Esophagus muscularis mucosa (tissue), 4 donors: ENCODE results near the gene SNCA. TPM values are rescaled to one million over a fixed set of nuclear protein-coding genes. Genes with fewer than 3 reads are reported as not detected.

Source experiments
- DNase-seq: peaks from one replicate; pipeline ENCODE4 v3.0.0-alpha.2; 2017; ENCODE audit errors: extremely low spot score
- H3K27ac ChIP-seq, 4 donors: fragments of 200-600 bp; sonication (generic); replicated peaks in 1 of 4; 1 replicate in 3 of 4; 2 replicates in 1 of 4; pipeline ENCODE4 v1.5.1; 2016 to 2019; ENCODE audit warnings: mild to moderate bottlenecking in 1 of 4
- H3K27me3 ChIP-seq, 4 donors: fragments of 200-600 bp; sonication (generic); one replicate each; pipeline versions ENCODE4 v1.5.1 to v1.6.0; 2016 to 2019
- H3K36me3 ChIP-seq, 4 donors: fragments of 200-600 bp; sonication (generic); one replicate each; pipeline ENCODE4 v1.5.1; 2016 to 2019
- H3K4me1 ChIP-seq, 4 donors: fragments of 200-600 bp; sonication (generic); one replicate each; pipeline ENCODE4 v1.5.1; 2016 to 2019
- H3K4me3 ChIP-seq, 4 donors: fragments of 200-600 bp; sonication (generic); 1 replicate in 2 of 4; 2 replicates in 2 of 4; pipeline ENCODE4 v1.5.1; 2016 to 2019; ENCODE audit warnings: mild to moderate bottlenecking in 4 of 4, moderate library complexity in 1 of 4
- H3K9me3 ChIP-seq, 4 donors: fragments of 200-600 bp; sonication (generic); 1 replicate in 3 of 4; 2 replicates in 1 of 4; pipeline ENCODE4 v1.5.1; 2016 to 2019
- CTCF ChIP-seq, 3 experiments: fragments of 200-600 bp in 2 of 3; fragments of 450-650 bp in 1 of 3; sonication (generic) in 2 of 3; IDR thresholded peaks; one replicate each; pipeline ENCODE4 v1.5.1; 2017 to 2019; ENCODE audit warnings: antibody characterized with exemption in 3 of 3, mild to moderate bottlenecking in 2 of 3, moderate library complexity in 1 of 3
- EP300 ChIP-seq: sonication (generic); formaldehyde crosslinking; IDR thresholded peaks from one replicate; pipeline ENCODE4 v1.6.1; 2017; ENCODE audit warnings: antibody characterized with exemption
- POLR2A ChIP-seq: fragments of 450-650 bp; IDR thresholded peaks from one replicate; pipeline ENCODE4 v1.6.1; 2017; ENCODE audit warnings: antibody characterized with exemption, moderate library complexity, mild to moderate bottlenecking, low read depth
- POLR2AphosphoS5 ChIP-seq, 2 donors: sonication (generic); formaldehyde crosslinking; IDR thresholded peaks; one replicate each; pipeline ENCODE4 v1.6.1; 2017; ENCODE audit warnings: antibody characterized with exemption in 2 of 2
- WGBS: methylation state at CpG from one replicate; pipeline ENCODE4 v1.1.5; 2018; 5-methylcytosine and 5-hydroxymethylcytosine counted together
- intact Hi-C: fragments of 100-400 bp; cut with DNase I; formaldehyde crosslinking; loops from one replicate; pipeline ENCODE4 v1.15.1; 2023
- total RNA-seq, 4 donors: library from RNA; depleted of rRNA; stranded (reverse); fragments of >200 nt; gene quantifications; one replicate each; pipeline versions ENCODE4 v1.1.0 to v1.2.1, GENCODE V29; 2016

SNCA gene
- total RNA-seq, 4 donors from 2014 or later: 12.9 to 19.7 (median 17.6) TPM

- no peak overlapping the region for H3K4me3 ChIP-seq
- H3K36me3 ChIP-seq: no peaks in the 10 kb centered on the region
- H3K27me3 ChIP-seq: no peaks in the 10 kb centered on the region
- no peak for DNase-seq
- peaks cover 0 to 4% (median 0%) of the 10 kb centered on the region in 4 donors for H3K4me1 ChIP-seq
- no peak overlapping the region for H3K27ac ChIP-seq
- WGBS: 96% methylated on average over 4 of the region's 4 CpGs
- H3K9me3 ChIP-seq: no peaks in the 10 kb centered on the region
- intact Hi-C loops: no loop called here
- TF ChIP-seq CTCF (IDR thresholded peaks at IDR 0.05): no peak
- no peak for TF ChIP-seq POLR2A
- TF ChIP-seq EP300: no peak
- TF ChIP-seq POLR2AphosphoS5 (IDR thresholded peaks at IDR 0.05): no peak
Measured at GRCh38 chr4:89739311-89739988, 97.5 kb downstream of the SNCA start.

GRCh38 chr4:89737888-89738287 is 99.1 kb downstream of the SNCA start:
- TF ChIP-seq POLR2AphosphoS5 (IDR thresholded peaks at IDR 0.05) (no peak), POLR2A (no peak), EP300 (no peak), CTCF (IDR thresholded peaks at IDR 0.05) (no peak)
- Histone ChIP-seq H3K9me3 (no peaks in the 10 kb centered on the region), H3K4me1 (peaks cover 0 to 4% (median 0%) of the 10 kb centered on the region in 4 donors), H3K4me3 (no peak overlapping the region), H3K27me3 (no peaks in the 10 kb centered on the region), H3K36me3 (no peaks in the 10 kb centered on the region), H3K27ac (no peak overlapping the region)
- no peak for DNase-seq
- intact Hi-C loops: no loop called here
- WGBS: 68% methylated on average over 2 of the region's 2 CpGs

GRCh38 chr4:89733946-89734345 is 103.0 kb downstream of the SNCA start:
- Histone ChIP-seq H3K36me3 (no peaks in the 10 kb centered on the region), H3K4me3 (no peak overlapping the region), H3K9me3 (no peaks in the 10 kb centered on the region), H3K27me3 (no peaks in the 10 kb centered on the region), H3K27ac (no peak overlapping the region), H3K4me1 (peaks cover 0 to 4% (median 0%) of the 10 kb centered on the region in 4 donors)
- no peak for DNase-seq
- 75% methylated on average over 3 of the region's 3 CpGs for WGBS
- TF ChIP-seq POLR2A (no peak), CTCF (IDR thresholded peaks at IDR 0.05) (no peak), EP300 (no peak), POLR2AphosphoS5 (IDR thresholded peaks at IDR 0.05) (no peak)
- intact Hi-C loops: no loop called here

GRCh38 chr4:89727238-89727637 is 109.7 kb downstream of the SNCA start:
- intact Hi-C loops: no loop called here
- Histone ChIP-seq H3K27ac (no peak overlapping the region), H3K4me1 (no peaks in the 10 kb centered on the region)

More at GRCh38 chr4:89727238-89727637, 109.7 kb downstream of the SNCA start:
- no peaks in the 10 kb centered on the region for H3K9me3 ChIP-seq
- H3K36me3 ChIP-seq: no peaks in the 10 kb centered on the region
- no peak for DNase-seq
- no peak overlapping the region for H3K4me3 ChIP-seq
- H3K27me3 ChIP-seq: no peaks in the 10 kb centered on the region
- no peak for TF ChIP-seq EP300
- TF ChIP-seq POLR2A: no peak
- TF ChIP-seq CTCF (IDR thresholded peaks at IDR 0.05): no peak
- no peak for TF ChIP-seq POLR2AphosphoS5 (IDR thresholded peaks at IDR 0.05)
